Measurements from ENCODE around the gene LYG1.
A peak's percentile ranks its signal among the peaks of the same experiment; 100 is the strongest.

The LYG1 gene

GRCh38 chr2:99275882-99276281 is 25.1 kb downstream of the LYG1 start:
- DNase-seq (ENCODE audit: low read depth) = no peak

GRCh38 chr2:99261242-99261641 is 39.8 kb downstream of the LYG1 start:
- peak; percentile 1 for DNase-seq (ENCODE audit: low read depth)

- DNase-seq (ENCODE audit: low read depth) = no peak
Measured at GRCh38 chr2:99260184-99260583, 40.8 kb downstream of the LYG1 start.

GRCh38 chr2:99259465-99259864 is 41.5 kb downstream of the LYG1 start:
- no peak for DNase-seq (ENCODE audit: low read depth)

GRCh38 chr2:99256677-99257076 is 44.3 kb downstream of the LYG1 start:
- DNase-seq (ENCODE audit: low read depth) = peak; percentile 1

GRCh38 chr2:99255491-99256318 is 45.3 kb downstream of the LYG1 start, which contains the start of gene LYG2:
LYG2 (minus strand) TSS chr2:99255666; CDS start chr2:99254260, 1,406 bp downstream.
- no peak for DNase-seq (ENCODE audit: low read depth)

GRCh38 chr2:99249951-99250350 is 51.0 kb downstream of the LYG1 start:
- DNase-seq (ENCODE audit: low read depth) = no peak

GRCh38 chr2:99242151-99242550 is 58.8 kb downstream of the LYG1 start:
- DNase-seq (ENCODE audit: low read depth) = no peak

- no peak for DNase-seq (ENCODE audit: low read depth)
Measured at GRCh38 chr2:99240431-99240830, 60.6 kb downstream of the LYG1 start.

- no peak for DNase-seq (ENCODE audit: low read depth)
Measured at GRCh38 chr2:99238599-99238998, 62.4 kb downstream of the LYG1 start.

Data from stromal cell of bone marrow (primary cell).